HG03097 (cell line): ENCODE results near the gene CARMIL1.

Experiments used
- ATAC-seq: cut with Tn5 transposase; IDR thresholded peaks from one replicate; pipeline ENCODE4 v1.9.1; 2021; ENCODE audit not compliant: unreplicated experiment, low FRiP score

The CARMIL1 gene

GRCh38 chr6:25403150-25403549 lies 124.0 kb downstream of the CARMIL1 start:
- ATAC-seq, result no peak

GRCh38 chr6:25404091-25404490 lies 124.9 kb downstream of the CARMIL1 start:
- ATAC-seq, result no peak

GRCh38 chr6:25404693-25405169 lies 125.6 kb downstream of the CARMIL1 start:
- peak; percentile 76 for ATAC-seq

- peak; percentile 22 for ATAC-seq
Measured at GRCh38 chr6:25405442-25405841, 126.3 kb downstream of the CARMIL1 start.

GRCh38 chr6:25407431-25407830 lies 128.3 kb downstream of the CARMIL1 start:
- ATAC-seq, result no peak

GRCh38 chr6:25410102-25410501 lies 130.9 kb downstream of the CARMIL1 start:
- ATAC-seq, result no peak

- ATAC-seq, result no peak
Measured at GRCh38 chr6:25411316-25411950, 132.3 kb downstream of the CARMIL1 start.

GRCh38 chr6:25413207-25413905 lies 134.2 kb downstream of the CARMIL1 start:
- ATAC-seq, result no peak

- no peak for ATAC-seq
Measured at GRCh38 chr6:25414168-25414567, 135.0 kb downstream of the CARMIL1 start.

- ATAC-seq, result no peak
Measured at GRCh38 chr6:25414755-25415154, 135.6 kb downstream of the CARMIL1 start.

GRCh38 chr6:25415274-25415673 lies 136.1 kb downstream of the CARMIL1 start:
- no peak for ATAC-seq

GRCh38 chr6:25415701-25416100 lies 136.5 kb downstream of the CARMIL1 start:
- no peak for ATAC-seq

GRCh38 chr6:25417046-25417605 lies 138.0 kb downstream of the CARMIL1 start:
- ATAC-seq, result no peak

GRCh38 chr6:25418454-25419052 lies 139.4 kb downstream of the CARMIL1 start:
- ATAC-seq, result no peak

- ATAC-seq, result no peak
Measured at GRCh38 chr6:25419879-25420278, 140.7 kb downstream of the CARMIL1 start.

GRCh38 chr6:25423358-25423757 lies 144.2 kb downstream of the CARMIL1 start:
- no peak for ATAC-seq

GRCh38 chr6:25424303-25424702 lies 145.1 kb downstream of the CARMIL1 start:
- ATAC-seq, result no peak

- ATAC-seq, result no peak
Measured at GRCh38 chr6:25427549-25427948, 148.4 kb downstream of the CARMIL1 start.

GRCh38 chr6:25428758-25429317 lies 149.7 kb downstream of the CARMIL1 start:
- no peak for ATAC-seq

GRCh38 chr6:25431306-25431974 lies 152.3 kb downstream of the CARMIL1 start:
- ATAC-seq, result no peak

- ATAC-seq, result no peak
Measured at GRCh38 chr6:25431975-25432307, 152.8 kb downstream of the CARMIL1 start.
